Fibroblast of skin of scalp (primary cell): ENCODE data around the gene SGIP1.
"Not testable (repeated sequence)": the region's sequence is repeated elsewhere in the genome, so short reads cannot be mapped to it uniquely, and the experiment has no call there.

Source experiments
- DNase-seq: peaks from one replicate; pipeline ENCODE4 v3.0.0-alpha.2; 2013

Gene SGIP1

GRCh38 chr1:66556161-66556611 lies 22.2 kb downstream of the SGIP1 start:
- DNase-seq = no peak

- DNase-seq = peak; percentile 62
Observed at GRCh38 chr1:66557157-66557556, 23.2 kb downstream of the SGIP1 start.

- no peak for DNase-seq
Observed at GRCh38 chr1:66559517-66559916, 25.6 kb downstream of the SGIP1 start.

GRCh38 chr1:66562561-66562960 lies 28.6 kb downstream of the SGIP1 start:
- no peak for DNase-seq

GRCh38 chr1:66563094-66563800 lies 29.3 kb downstream of the SGIP1 start:
- peak; percentile 91 for DNase-seq

- DNase-seq = peak; percentile 98
Observed at GRCh38 chr1:66563941-66564630, 30.1 kb downstream of the SGIP1 start.

GRCh38 chr1:66570196-66570595 lies 36.2 kb downstream of the SGIP1 start:
- no peak for DNase-seq

GRCh38 chr1:66571789-66572188 lies 37.8 kb downstream of the SGIP1 start:
- DNase-seq = peak; percentile 76

- DNase-seq = peak; percentile 78
Observed at GRCh38 chr1:66575739-66576138, 41.8 kb downstream of the SGIP1 start.

- no peak for DNase-seq
Observed at GRCh38 chr1:66576645-66577044, 42.7 kb downstream of the SGIP1 start.

GRCh38 chr1:66578841-66579240 lies 44.9 kb downstream of the SGIP1 start:
- no peak for DNase-seq

GRCh38 chr1:66580081-66580480 lies 46.1 kb downstream of the SGIP1 start:
- DNase-seq = no peak

- DNase-seq = no peak
Observed at GRCh38 chr1:66583021-66583420, 49.1 kb downstream of the SGIP1 start.

GRCh38 chr1:66585002-66585401 lies 51.0 kb downstream of the SGIP1 start:
- DNase-seq = no peak

- DNase-seq = no peak
Observed at GRCh38 chr1:66589326-66589725, 55.4 kb downstream of the SGIP1 start.

- not testable (repeated sequence) for DNase-seq
Observed at GRCh38 chr1:66592106-66592507, 58.2 kb downstream of the SGIP1 start.

GRCh38 chr1:66596191-66596590 lies 62.2 kb downstream of the SGIP1 start:
- no peak for DNase-seq

- DNase-seq = no peak
Observed at GRCh38 chr1:66597500-66597899, 63.5 kb downstream of the SGIP1 start.

GRCh38 chr1:66598670-66599069 lies 64.7 kb downstream of the SGIP1 start:
- peak; percentile 93 for DNase-seq

- peak; percentile 27 for DNase-seq
Observed at GRCh38 chr1:66599346-66599745, 65.4 kb downstream of the SGIP1 start.

- DNase-seq = no peak
Observed at GRCh38 chr1:66599899-66600737, 66.2 kb downstream of the SGIP1 start.

GRCh38 chr1:66605419-66605997 lies 71.6 kb downstream of the SGIP1 start:
- DNase-seq = no peak
